GM21786 (cell line): ENCODE data around the gene SUGCT.

Experiments used
- ATAC-seq: cut with Tn5 transposase; IDR thresholded peaks from one replicate; pipeline ENCODE4 v1.9.1; 2021; ENCODE audit not compliant: unreplicated experiment

SUGCT gene

DNA sequence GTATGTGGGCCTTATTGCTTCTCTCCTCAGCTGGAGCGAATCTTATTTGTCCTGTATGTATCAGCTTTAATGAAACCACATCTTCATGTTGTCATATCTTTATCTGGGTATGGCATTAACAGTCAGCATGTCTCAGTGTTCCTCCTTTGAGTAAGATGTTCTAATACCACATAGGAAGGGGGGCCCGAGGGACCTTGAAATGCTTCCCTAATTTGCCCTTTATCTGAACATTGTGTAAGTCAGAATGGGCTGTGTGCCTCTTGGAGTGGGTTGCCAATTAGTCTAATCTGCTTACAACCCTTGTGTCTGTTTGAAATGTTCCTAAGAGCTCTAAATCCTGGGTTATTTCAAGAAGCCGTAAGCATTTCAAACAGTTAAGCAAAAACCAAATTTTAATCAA, 623.8 kb downstream of the SUGCT start:
- ATAC-seq: no peak

DNA sequence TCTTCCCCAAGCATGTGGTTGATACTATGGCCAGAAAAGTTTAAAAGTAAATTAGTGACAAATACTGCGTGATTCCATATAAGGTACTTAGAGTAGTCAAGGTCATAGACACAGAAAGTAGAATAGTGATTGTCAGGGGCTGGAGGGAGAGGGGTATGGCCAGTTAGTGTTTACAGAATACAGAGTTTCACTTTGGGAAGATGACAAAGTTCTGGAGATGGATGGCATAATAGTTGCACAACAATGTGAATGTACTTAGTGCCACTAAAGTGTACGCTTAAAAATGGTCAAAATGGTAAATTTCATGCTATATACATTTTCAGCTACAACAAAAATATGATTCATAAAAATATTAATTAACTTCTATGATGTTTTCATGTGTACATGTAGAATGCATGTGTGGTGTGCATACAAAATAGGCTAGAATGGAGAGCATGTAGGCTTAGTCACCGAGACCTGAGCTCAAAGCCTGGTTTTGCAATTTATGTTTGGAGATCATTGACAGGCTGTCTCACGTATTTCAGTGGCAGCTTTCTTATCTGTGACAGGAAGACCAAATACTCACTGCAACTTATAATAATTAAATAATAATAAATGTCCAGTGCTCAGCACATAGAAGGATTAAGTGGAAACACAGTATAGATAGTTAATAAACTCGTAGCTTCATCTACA, 625.6 kb downstream of the SUGCT start:
- no peak for ATAC-seq

DNA sequence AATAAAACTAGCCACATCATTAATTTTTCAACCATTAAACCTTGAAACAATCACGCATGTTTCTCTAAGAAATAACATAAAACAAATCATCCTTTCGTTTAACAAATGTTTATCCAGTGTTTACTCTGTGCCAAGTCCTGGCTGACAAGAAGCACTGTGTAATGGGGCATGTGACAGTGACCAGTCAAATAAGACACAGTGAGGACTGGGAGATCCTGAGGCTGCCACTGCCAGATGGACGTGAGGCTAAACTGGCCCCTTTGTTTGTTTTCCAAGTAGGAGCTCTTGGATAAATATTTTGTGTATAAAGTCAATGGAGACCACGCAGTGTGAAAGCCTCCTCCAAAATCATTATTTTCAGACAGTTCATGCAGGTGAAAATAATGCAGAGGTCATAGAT, 626.2 kb downstream of the SUGCT start:
- no peak for ATAC-seq

DNA sequence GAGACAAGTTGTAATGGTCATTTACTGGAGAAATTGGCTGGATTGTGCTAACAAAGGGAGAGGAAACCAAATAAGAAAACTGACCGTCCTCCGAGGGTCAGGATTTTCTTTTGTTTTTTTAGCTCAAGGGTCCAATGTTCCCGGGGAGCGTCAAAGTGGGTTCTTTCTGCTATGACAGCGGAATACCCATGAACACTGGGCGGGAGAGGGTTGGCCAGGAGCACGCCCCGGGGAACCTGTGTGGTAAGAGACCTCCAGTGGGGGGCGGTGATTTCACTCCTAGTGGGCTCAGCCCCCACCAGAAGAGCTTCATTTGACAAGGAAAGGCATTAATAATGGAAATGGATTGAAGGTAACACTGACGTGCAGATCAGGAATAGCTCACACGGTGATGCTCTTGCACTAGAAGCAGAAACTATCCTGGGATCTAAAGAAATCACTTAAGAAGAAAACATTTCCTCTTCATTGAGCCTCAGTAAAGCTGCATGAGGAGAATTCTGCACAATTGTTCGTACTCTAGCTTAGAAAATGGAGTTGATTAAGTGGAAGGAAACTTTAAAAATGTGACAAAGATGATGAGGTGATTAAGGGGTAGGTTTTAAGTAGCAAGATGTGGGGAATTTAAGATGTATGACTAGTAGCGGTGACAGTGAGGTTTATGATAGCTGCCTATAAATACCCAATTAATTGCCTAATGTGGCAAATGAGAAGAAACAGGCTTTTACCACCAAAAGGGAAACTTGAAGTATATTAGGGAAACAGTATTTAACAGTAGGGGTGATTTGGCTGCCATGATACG, 627.2 kb downstream of the SUGCT start:
- ATAC-seq: no peak

DNA sequence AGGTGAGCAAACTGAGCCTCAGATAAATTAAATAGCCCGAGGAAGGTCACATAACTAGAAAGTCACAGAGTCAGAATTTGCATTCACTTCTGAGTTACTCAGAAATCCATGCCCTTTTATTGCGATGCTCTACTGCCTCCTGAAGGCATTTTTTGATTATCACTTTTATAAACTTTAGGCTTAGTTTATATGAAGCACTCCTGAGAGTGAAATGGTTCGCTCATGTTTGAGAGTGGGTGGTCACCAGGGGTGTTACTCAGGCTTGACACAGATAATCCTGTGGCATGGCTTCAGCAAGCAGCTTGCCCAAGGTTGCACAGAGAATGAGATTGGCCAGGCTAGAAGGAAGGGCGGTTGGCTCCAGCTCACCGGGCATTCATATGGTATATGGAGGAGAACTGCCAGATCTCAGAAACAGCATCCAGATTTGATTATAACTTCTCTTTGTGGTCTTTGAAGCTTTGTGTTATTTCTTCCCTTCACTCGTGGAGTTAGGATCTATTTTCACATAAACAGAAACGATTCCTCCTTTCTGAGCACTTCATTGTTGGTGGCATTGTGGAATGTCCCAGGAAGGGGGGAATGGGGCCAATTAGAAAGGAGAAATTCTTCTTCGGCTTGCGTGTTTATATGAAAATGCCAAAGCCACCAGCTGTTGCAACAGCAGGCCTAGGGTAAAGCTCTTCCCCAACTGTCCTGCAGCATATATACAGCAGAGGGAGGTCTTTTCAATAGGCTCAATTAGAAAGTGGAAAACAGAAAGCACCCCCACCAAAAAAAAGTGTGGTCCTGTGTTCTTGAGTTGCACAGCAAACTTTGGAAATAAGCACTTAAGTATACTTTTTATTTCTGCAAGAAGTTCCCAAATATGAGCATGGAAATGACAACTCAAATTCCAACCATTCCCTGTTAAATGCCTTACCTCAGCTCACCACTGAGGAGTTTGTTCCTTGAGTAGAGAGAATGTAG, 628.8 kb downstream of the SUGCT start:
- ATAC-seq: no peak

DNA sequence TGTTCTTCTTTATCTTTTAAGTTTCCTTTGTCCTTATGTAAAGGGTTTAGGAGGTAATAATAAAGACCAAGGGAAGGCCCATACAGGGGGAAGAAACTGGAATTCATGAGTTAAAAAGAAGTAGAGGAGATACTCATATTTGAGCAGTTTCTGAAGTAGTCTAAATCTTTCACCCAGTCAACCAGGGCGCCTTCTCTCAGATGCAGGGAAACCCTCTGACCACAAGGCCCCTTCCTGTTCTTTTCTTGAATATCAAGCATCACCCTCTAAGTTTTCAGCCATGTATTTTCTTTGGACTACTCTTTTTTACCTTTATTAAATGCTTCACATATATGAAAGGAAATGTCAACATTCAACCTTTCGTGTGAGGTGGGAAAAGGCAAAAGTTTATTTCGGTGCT, 630.8 kb downstream of the SUGCT start:
- no peak for ATAC-seq

DNA sequence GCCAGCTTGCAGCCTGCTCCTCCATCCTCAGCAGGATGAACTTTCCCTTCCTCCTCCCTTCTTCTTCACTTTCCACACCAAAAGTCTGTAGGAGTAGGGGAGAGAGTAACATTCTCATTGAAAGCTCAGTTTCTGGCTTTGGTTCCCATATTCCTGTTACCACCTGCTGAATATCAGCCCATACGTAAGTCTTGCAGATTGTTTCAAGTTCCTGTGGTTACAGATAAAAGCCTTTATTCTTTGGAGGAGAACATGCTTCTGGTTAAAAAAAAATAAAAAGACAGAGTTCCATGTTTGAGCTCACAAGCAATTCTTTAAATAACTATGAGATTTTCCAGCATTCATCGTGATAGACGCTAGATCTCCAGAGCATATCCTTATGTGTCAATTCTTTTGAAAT, 637.3 kb downstream of the SUGCT start:
- ATAC-seq: no peak

DNA sequence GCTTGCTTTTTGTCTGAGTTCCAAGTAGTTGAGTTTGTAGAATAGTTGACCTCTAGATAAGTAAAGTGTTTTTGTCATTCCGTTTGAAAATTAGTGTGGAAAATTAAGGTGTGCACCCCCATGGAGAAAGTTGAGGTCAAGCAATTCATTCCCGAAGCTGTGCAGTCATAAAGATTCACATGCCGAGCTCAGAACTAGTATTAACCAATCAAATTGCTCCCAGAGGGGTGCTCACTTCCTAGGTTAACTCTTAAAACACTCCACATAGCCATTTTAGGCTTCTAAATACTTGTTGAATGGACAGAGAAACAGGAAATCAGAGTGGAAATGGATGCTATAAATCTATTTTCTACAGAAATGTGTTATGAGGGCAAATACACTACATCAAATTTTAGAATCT, 638.9 kb downstream of the SUGCT start:
- ATAC-seq: no peak

DNA sequence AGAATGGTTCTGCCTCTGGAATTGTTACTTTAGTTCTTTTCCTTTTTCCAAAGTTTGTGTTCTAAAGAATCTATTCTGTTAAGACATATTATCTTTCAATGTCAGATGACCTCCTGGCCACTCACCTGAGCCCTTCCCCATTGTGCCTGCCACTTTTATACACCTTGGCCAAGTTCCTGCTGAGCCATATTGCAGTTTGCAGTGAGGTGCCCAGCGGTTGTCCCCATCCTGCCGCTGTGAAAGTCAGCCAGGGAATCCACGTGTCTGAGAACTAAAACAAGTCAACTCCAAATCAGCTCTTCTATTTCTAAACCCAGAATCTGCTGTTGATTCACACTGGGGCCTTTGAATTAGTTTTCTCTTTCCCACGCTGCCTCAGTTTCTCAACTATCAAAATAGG, 641.1 kb downstream of the SUGCT start:
- ATAC-seq: no peak

DNA sequence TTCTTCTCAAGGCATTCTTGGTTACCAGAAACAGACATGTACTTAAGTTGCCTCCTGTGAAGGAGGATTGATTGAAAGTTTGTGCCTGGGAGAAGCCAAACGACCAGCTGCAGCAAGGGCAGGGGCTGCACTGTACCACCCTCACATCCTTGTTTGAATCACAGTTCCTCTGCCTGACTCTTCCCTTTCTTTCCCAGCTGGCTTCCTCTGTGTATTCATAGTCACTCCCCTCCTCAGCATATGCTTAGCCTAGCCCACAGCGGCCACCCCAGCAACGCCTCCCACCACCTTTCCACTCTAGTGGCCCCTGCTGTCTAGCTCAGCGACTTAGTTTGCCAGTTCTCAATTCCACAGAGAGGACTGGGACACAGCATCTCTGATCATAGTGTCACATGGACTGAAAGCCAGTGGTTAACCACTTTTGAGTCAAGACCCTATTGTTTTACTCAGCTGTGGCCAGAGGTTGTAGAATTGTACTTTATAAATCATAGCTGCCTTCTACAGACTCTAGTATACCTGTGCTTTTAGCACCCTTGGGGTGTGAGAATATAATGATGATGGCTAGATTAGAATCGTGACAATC, 643.0 kb downstream of the SUGCT start:
- no peak for ATAC-seq

DNA sequence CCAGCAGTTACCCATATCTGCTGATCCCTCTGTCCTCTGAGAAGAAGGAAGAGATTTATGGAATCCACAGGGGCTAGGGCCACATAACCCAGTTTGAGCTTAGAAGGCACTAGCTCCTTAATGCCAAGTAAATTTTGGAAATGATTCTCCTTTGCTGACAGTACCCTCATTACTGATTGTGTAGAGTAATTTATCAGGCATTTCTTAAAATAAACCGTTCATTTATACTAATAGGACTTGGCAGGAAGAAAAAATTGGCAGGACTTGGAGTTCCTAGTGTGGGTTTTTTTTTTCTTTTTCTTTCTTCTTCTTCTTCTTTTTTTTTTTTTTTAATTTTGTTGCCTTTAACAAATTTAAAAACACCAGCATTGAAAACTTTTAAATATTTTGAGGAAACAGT, 645.7 kb downstream of the SUGCT start:
- no peak for ATAC-seq

DNA sequence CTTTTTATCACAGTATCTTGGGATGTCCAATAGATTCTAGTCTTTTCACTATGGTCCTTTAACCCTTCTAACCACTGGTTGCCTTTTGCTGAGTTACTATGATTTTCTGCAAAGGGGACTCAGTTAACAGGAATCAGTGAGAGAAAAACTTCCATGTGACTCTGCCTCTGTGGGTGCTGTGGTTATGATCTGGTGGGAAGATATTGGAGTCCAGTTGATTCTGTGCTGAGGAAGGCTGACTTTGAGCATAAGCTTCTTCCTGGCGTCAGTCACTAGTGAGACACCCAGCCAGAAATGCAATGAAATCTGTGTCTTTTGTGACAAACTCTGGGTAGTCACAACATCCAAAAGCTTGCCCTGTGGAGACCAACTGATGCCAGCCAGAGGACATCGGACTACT, 648.0 kb downstream of the SUGCT start:
- no peak for ATAC-seq

DNA sequence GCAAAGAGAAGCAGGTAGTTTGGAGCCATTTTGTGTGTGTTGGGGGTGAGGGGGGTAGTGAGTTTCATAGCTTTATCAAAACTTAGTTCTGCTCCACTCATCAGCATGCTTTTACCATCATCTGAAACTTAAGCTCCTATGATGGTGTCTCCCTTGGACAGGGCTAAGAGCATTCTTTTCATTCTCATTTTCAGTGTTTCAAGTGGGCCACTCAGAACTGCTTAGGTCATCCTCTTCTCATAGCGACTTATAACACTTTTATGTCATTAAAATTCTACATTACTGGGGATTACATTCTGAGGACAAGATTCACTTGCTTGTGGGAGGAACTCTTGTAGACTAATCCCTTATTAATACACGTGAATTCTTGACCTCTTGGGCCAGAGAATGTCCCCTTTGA, 649.4 kb downstream of the SUGCT start:
- no peak for ATAC-seq

DNA sequence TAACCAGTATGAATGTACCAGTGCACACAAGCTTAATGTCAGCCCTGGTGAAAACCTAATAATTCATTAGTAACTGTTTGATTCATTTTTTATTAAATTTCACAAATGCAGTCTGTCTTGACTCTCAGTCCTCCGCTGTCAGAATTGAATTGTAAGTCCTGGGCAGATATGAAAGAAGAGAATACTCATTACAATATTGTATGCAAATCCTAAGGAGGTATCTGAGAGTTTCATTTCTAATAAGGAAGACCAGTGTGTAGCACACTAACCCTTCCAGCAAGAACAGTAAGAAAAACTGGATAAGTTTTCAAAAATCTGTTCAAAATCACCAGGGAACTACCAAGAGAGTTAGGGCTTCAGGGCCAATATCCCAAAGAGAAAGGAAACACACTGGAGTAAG, 652.1 kb downstream of the SUGCT start:
- ATAC-seq: no peak

DNA sequence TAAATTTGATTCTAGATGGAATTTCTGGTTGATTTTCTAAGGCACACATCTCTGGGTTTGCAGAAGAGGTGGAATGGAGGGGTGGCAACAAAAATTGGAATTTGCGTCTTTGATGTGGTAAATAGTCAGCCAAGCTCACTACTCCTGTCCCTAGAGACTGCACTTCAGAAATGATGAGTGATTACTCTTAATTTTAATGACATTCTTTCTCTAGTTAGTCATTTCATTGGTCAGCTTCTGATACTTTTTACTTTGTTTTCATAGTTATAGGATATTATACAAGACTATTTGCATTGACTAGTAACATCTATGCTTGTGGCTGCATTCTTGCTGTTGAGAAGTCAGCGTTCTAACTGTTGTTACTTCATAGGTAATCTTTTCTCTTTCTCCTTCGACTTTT, 658.3 kb downstream of the SUGCT start:
- ATAC-seq: no peak

DNA sequence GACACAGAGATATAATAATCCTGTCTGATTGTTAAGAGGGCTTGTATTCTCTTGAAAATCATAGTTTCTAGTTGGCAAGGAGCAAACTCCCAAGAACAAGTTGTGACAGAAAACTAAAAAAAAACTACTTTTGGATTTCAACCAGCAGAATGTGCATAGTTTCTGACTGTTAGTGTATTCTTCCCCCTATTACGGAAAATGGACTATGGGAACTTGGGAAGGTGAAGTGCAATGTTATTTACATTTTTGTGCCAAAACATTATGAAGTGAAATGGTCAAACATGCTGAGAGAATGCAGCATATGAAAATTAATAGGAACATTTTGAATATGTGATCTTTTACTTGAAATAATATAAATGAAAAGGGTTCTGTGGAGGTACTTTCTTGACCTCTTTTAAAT, 660.8 kb downstream of the SUGCT start:
- ATAC-seq: no peak

DNA sequence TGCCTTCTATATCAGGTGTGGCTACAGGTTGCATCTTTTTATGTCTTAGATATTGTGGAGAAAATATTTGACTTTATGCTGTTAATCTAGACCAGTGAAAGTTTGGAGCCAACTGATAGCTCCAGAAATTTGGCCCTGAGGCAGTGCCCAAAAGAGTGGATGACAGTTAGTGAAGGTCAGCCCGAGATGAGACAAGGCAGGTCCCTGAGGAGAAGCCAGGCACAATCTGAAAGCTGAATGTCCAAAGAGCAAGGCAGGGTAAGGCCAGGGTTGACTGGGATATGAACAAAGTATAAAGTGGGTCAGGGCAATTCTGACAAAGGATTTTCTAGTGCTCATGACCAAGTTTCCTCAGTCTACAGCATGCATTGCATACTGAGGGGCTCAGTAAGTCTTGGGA, 661.9 kb downstream of the SUGCT start:
- ATAC-seq: no peak

DNA sequence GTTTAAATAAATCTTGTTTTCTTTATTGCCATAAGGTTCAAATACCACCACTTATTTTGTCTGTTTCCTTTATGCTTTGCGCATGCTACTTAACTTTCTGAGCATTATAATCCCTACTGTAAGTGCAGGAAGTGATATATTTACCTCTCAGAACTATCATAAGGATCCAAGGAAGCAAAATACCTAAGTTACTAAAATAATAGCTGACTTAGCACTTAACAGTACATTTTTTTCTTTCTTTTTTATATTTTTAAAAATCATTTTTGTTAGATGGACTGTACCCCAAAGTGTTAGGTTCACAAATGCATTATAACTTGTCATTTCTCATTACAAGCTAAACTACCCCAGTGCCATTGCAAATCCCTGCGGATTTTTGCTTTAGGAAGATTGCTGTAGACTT, 663.8 kb downstream of the SUGCT start:
- no peak for ATAC-seq

DNA sequence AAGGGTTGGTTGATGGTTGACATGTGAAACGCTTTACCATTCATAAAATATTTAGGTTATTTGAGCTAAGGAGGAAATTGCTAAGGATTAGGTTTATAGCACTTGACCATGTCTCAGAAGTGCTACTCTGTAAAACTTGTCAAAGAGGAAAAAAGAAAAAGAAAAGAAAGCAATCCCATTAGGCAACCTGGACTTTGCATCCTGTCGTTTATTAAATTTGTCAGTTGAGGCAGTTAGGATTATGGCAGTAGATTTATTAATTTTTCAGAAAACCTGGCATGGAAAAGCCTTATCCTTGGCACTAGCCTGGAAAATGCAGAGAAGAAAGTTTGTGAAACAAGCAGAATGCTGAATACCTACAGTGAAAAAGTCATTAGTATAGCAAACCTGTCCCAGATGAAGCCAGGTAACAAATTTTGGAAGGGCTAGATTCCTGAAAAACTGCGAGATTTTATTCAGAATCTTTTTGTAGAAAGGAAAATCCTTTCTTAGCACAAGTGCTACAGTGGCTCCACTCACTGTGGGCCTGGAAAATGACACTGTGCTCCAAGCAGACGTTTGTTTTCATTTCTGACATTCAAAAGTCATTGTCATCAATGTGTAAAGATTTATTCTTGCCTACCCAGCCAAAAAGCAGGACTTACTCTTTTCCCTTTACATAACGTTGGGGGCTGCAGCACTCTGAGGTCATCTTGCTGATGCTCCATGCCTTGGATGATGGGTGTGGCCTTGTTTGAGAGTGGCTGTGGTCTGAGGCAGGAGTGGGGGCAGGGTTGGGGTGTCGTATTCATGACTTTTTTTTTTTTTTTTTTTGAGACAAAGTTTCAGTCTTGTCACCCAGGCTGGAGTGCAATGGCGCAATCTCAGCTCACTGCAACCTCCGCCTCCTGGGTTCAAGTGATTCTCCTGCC, 664.9 kb downstream of the SUGCT start:
- ATAC-seq: no peak

DNA sequence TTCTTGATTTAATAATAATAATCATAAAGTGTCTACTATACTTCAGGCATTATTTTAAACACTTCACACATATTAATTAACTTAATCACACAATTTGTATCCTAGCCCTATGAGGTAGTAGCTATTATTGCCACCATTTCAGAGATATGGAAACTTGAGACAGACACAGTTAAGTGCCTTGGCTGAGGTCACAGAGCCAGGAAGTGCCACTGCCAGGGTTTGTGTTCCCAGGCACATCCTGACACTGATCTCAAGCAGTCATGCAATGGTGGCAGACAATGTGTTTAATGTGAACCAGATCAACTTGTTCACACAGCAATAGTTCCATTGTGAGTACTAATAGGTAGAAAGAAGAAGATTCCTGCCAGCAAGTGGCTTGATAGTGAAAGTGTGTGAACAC, 666.0 kb downstream of the SUGCT start:
- ATAC-seq: no peak
